HG03108 (cell line): ENCODE data around the gene AGBL1.

Source experiments
- ATAC-seq: cut with Tn5 transposase; IDR thresholded peaks from one replicate; pipeline ENCODE4 v1.9.1; 2021; ENCODE audit warnings: moderate library complexity; ENCODE audit not compliant: unreplicated experiment

Gene AGBL1

GRCh38 chr15:86571873-86572272 is 492.2 kb downstream of the AGBL1 start:
- no peak for ATAC-seq

DNA sequence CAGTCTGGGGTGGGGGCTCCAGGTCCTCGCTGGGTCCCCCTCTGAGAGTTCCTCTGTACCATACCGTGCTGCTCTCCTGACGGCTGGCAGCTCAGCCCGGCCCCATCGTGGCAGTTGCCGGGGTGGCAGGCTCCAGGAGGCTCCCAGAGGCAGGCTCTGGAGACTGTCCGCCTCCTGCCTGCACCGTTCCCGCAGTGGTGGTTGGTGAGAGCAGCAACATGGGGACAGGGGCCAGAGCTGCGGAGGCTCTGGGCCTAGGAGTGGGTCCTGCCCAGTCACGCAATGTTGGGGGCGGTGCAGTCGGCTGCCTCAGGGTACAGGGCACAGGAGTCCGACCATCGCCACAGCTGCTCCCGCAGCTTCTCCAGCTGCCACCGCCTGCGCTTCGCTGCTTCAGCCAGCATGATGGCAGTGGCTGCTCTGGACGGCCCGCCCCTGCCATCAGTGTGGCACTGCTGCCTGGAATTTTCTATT is 492.7 kb downstream of the AGBL1 start:
- ATAC-seq: no peak

DNA sequence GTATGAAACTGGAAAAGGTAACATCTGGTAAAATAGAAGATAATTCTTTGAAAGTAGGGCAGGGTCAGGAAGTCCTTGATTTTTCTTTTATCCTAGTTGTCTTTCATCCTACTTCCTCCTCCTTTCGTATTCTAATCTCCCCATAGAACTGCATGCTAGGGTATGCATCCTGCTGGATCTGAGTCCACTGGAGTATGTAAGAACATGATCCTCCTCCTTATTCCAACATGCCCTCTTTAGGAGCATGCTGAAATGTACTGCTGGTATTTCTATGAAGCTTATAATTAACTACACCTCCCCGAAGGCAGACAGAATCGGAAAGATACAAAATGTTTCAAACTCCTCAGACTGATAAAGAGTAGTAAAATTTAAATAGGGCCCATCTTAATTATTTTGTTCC is 493.8 kb downstream of the AGBL1 start:
- no peak for ATAC-seq

DNA sequence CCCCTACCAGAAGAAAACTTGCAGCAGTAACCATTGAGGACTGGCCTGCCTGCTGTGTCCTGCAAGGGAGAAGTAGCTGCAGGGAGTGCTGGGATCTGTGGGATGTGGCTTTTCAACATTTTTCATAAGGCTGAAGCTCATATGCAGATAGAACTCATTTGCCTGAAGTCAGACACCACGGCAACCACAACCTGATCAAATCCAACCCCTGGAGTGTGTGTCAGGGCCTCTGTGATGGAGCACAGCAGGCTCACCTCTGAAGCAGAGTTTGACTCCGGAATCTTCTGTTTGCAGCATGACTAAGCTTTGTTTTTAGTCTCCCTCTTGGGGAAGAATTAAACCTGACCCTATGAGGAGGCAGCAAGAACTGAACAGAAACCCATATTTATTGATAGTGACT is 508.7 kb downstream of the AGBL1 start:
- no peak for ATAC-seq

DNA sequence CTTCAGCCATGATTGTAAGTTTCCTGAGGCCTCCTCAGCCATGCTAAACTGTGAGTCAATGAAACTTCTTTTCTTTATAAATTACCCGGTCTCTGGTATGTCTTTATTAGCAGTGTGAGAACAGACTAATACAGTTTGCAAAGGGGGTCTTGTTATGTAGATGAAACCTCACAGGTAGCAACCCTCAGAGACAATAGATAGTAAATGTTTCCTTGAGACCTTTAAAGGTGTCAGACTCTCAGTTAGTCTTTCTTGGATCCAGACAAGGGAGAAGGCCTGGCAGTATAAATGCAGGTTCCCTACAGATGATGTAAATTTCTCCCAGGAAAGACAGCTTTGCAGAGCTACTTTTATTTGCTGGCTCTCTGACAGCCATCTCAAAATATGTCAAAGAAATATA is 510.8 kb downstream of the AGBL1 start:
- no peak for ATAC-seq

DNA sequence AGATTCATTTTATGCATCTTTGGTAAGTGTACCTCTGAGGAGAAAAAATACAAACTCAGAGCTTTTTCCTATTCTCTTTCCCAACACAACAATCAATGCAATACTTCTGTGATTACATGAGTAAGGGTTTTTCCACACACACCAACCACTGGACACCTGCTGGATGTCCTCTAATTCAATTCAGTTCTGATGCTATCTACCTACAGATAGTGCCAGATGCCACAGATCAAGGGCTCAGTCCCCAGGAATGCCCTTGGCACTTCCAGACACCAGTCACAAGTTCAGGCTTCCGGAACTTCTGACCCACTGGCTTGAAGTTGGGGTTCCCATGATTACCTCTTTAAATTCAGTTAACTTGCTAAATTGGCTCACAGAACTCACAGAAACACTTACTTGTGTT is 511.5 kb downstream of the AGBL1 start:
- no peak for ATAC-seq

- no peak for ATAC-seq
These were observed 512.5 kb downstream of the AGBL1 start for GRCh38 chr15:86591994-86592735.

GRCh38 chr15:86595741-86596140 is 516.1 kb downstream of the AGBL1 start:
- no peak for ATAC-seq

GRCh38 chr15:86603466-86603865 is 523.8 kb downstream of the AGBL1 start:
- ATAC-seq: no peak

DNA sequence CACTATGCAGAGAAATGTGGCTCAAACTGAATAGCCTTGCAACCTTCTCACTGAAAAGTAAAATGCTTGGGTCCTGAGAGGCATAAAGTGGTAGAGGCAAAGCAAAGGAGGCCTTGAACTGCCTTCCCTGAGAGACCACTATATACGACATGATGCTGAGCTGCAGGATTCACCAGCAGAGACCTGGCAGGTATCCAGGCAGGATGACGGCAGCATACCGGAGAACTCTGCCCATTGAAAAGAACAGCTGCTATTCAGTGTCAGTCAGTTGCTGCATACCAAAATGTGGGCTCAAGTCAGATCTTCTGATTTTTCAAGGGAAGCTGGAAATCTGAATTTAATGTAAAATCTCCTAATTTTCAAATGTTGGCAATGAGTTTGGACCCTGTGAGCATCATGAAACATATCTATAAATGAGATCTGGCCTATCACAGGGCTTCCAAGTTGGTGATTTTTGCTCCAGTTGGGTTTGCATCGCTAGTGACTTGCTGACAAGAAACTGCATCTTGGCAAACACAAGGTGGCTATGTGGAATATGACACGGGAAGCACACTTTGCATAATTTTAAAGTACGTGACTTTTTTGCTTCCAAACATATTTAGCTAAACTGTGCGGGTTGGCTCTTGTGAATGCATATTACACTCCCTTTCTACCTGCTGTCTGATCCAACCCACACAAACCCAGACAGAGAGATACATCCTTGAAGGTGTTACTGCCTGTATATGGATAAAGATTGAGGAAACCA is 529.0 kb downstream of the AGBL1 start:
- ATAC-seq: no peak

- ATAC-seq: no peak
These were observed 529.6 kb downstream of the AGBL1 start for GRCh38 chr15:86609275-86609674.

DNA sequence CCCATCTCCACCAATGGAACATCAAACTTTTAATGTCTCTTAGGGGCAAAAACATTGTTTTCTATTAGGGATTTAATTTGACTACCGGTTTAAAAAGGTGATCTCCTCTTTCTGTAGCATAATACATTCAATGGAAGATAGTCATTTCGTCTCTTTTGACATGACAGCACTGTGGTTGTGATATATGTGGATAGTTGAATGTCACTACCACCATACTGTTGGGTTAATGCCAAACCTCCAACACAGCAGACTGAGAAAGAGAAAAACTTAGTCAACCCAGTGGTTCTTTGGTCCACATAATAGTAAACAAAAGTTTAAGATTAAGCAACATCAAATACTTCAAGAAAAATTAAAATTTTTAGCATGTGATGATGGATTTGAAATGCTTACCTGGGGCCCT is 530.4 kb downstream of the AGBL1 start:
- ATAC-seq: no peak

DNA sequence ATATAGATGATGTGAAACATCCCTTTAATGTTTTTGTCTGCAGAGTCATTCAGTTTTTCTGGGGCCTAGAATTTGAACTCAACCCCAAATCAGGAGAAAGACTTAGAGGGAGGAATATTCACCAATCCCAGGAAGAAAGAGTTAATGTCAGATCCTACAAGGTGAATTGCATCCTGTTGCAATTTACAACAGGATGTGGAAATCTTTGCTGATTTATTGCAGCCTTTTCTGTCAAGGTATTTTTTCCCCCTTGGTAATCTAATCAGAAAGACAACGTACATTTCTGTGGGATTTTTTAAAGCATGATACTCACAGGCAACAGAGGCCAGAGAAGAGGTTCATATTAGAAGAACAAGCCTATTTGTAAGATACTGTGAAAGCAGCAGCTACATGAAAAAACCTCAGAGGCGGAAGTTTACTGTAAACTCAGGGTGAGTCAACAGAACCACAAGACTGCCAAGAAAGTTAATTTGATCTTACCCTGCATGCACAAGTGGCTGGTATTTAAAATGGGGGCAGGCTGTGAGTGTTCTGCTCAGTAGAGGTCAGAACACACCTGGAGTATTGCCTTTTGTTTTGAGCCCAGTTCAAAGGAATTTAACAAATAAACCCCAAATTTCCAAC is 531.9 kb downstream of the AGBL1 start:
- ATAC-seq: no peak

GRCh38 chr15:86615411-86615810 is 535.7 kb downstream of the AGBL1 start:
- no peak for ATAC-seq

GRCh38 chr15:86615816-86616215 is 536.1 kb downstream of the AGBL1 start:
- ATAC-seq: no peak

DNA sequence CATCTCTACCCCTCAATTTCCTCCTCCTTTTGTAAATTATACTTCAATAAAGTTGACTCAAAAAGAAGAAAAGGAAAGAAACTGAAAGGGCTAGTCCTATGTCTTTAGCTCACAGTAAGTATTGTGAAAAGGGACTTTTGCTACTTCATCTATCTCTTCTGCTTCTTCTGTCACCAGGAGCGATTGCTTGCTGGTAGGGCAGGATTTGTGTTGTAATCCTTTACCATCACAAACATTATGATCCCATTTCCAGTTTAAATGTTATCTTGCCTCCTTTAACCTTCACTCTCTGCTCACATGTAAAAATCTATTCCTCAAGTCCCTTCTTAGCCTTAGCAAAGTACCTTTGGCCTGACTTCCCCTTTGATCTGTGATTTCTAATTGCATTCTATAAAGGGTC is 537.1 kb downstream of the AGBL1 start:
- ATAC-seq: no peak

- no peak for ATAC-seq
These were observed 540.5 kb downstream of the AGBL1 start for GRCh38 chr15:86620157-86620556.

GRCh38 chr15:86620641-86621349 is 541.1 kb downstream of the AGBL1 start:
- ATAC-seq: no peak

DNA sequence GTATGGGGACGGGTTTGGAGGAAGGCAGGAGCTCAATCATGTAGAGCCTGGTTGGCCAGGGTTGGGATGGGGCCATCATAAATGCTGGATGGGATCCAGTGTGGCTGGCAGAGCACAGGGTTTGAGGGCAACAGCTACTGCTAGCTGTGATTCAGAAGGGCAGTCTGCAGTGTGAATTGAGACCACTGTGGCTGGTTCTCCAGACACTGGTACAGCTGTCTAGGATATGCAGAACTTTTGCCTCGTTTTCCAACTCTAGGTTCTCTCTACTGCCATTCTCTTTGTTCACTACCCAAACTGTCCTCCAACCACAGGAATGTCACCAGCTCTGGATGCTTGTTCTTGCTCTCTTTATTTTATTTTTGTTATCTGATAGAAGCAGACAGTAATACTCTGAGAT is 543.6 kb downstream of the AGBL1 start:
- ATAC-seq: no peak

GRCh38 chr15:86624261-86625036 is 544.8 kb downstream of the AGBL1 start:
- ATAC-seq: no peak
